B cell (primary cell): ENCODE measurements around the gene ASXL2.

Source experiments
- CTCF ChIP-seq: fragments of 200-600 bp; IDR thresholded peaks from one replicate; pipeline ENCODE4 v1.8.0; 2022; ENCODE audit warnings: antibody characterized with exemption, mild to moderate bottlenecking
- EZH2 ChIP-seq: IDR thresholded peaks from 2 replicates; pipeline ENCODE4 v1.6.1; 2012; ENCODE audit warnings: borderline replicate concordance, low read depth, mild to moderate bottlenecking, moderate library complexity, low read length; ENCODE audit not compliant: insufficient read depth, poor library complexity, severe bottlenecking

GRCh38 chr2:25832897-25833296 lies 45.4 kb downstream of the ASXL2 start:
- TF ChIP-seq CTCF = no peak
- TF ChIP-seq EZH2 = no peak
